ENCODE data around the gene PPM1L. TPM values are rescaled to one million over a fixed set of nuclear protein-coding genes. Genes with fewer than 3 reads are reported as not detected.

The PPM1L gene
- total and polyA plus RNA-seq, 4 experiments from 2014 or later = 0.84 to 6.5 (median 3.4) TPM

GRCh38 chr3:161038725-161039124, 282.7 kb downstream of the PPM1L start:
- Mint-ChIP-seq H3K4me3 (no peak overlapping the region), H3K4me1 (peaks cover 0 to 5% (median 3%) of the 10 kb centered on the region in 4 donors), H3K9me3 (peaks cover 0 to 44% (median 22%) of the 10 kb centered on the region in 8 donors), H3K27me3 (peaks cover 0 to 4% of the 10 kb centered on the region in 2 donors), H3K27ac (no peak overlapping the region), H3K36me3 (peaks cover 3 to 12% of the 10 kb centered on the region in 2 donors)
- POLR2A ChIA-PET (ENCODE audit: partially characterized antibody) = no interaction called here
- DNase-seq = no peak
- intact Hi-C loops (cut with micrococcal nuclease) = no loop called here
- Histone ChIP-seq H3K27me3 (ENCODE audit: insufficient read depth, low read length) (no peaks in the 10 kb centered on the region), H3K4me1 (ENCODE audit: insufficient read depth, low read length) (no peaks in the 10 kb centered on the region), H3K27ac (ENCODE audit: low read depth, low read length) (no peak overlapping the region), H3K9me3 (ENCODE audit: control insufficient read depth in 1 of 2, low read length in 2 of 2) (no peaks in the 10 kb centered on the region), H3K4me3 (ENCODE audit: low read length in 2 of 2) (no peak overlapping the region), H3K36me3 (ENCODE audit: insufficient read depth, low read length) (no peaks in the 10 kb centered on the region)
- CTCF ChIA-PET (ENCODE audit: partially characterized antibody) = no interaction called here

GRCh38 chr3:161042023-161042501, 286.0 kb downstream of the PPM1L start:
- H3K9me3 Mint-ChIP-seq = peaks cover 0 to 45% (median 30%) of the 10 kb centered on the region in 8 donors
- H3K36me3 ChIP-seq (ENCODE audit: insufficient read depth, low read length) = no peaks in the 10 kb centered on the region
- H3K9me3 ChIP-seq (ENCODE audit: control insufficient read depth in 1 of 2, low read length in 2 of 2) = no peaks in the 10 kb centered on the region
- H3K4me1 ChIP-seq (ENCODE audit: insufficient read depth, low read length) = no peaks in the 10 kb centered on the region
- H3K4me1 Mint-ChIP-seq = no peaks in the 10 kb centered on the region
- no peak for DNase-seq
- no peak overlapping the region for H3K27ac Mint-ChIP-seq
- no peak overlapping the region for H3K27ac ChIP-seq (ENCODE audit: low read depth, low read length)
- H3K27me3 ChIP-seq (ENCODE audit: insufficient read depth, low read length) = no peaks in the 10 kb centered on the region
- H3K27me3 Mint-ChIP-seq = peaks cover 0 to 3% of the 10 kb centered on the region in 2 donors
- POLR2A ChIA-PET (ENCODE audit: partially characterized antibody) = no interaction called here
- H3K36me3 Mint-ChIP-seq = peaks cover 5 to 12% of the 10 kb centered on the region in 2 donors
- no peak overlapping the region for H3K4me3 Mint-ChIP-seq
- CTCF ChIA-PET (ENCODE audit: partially characterized antibody) = no interaction called here
- H3K4me3 ChIP-seq (ENCODE audit: low read length in 2 of 2) = no peak overlapping the region
- intact Hi-C loops (cut with micrococcal nuclease) = no loop called here

GRCh38 chr3:161043336-161044035, 287.5 kb downstream of the PPM1L start:
- no peak overlapping the region for H3K4me3 ChIP-seq (ENCODE audit: low read length in 2 of 2)
- H3K4me1 Mint-ChIP-seq = no peaks in the 10 kb centered on the region
- DNase-seq = no peak
- H3K9me3 Mint-ChIP-seq = peaks cover 0 to 44% (median 31%) of the 10 kb centered on the region in 8 donors
- ChIA-PET CTCF (ENCODE audit: partially characterized antibody) (no interaction called here), POLR2A (ENCODE audit: partially characterized antibody) (no interaction called here)
- intact Hi-C loops (cut with micrococcal nuclease) = no loop called here
- H3K27me3 Mint-ChIP-seq = peaks cover 0 to 2% of the 10 kb centered on the region in 2 donors
- no peaks in the 10 kb centered on the region for H3K27me3 ChIP-seq (ENCODE audit: insufficient read depth, low read length)
- H3K36me3 ChIP-seq (ENCODE audit: insufficient read depth, low read length) = no peaks in the 10 kb centered on the region
- no peak overlapping the region for H3K27ac ChIP-seq (ENCODE audit: low read depth, low read length)
- peaks cover 5 to 12% of the 10 kb centered on the region in 2 donors for H3K36me3 Mint-ChIP-seq
- no peaks in the 10 kb centered on the region for H3K9me3 ChIP-seq (ENCODE audit: control insufficient read depth in 1 of 2, low read length in 2 of 2)
- H3K27ac Mint-ChIP-seq = no peak overlapping the region
- no peaks in the 10 kb centered on the region for H3K4me1 ChIP-seq (ENCODE audit: insufficient read depth, low read length)
- no peak overlapping the region for H3K4me3 Mint-ChIP-seq

- DNase-seq = no peak
- no peak overlapping the region for H3K4me3 Mint-ChIP-seq
- H3K9me3 Mint-ChIP-seq = peaks cover 0 to 27% (median 22%) of the 10 kb centered on the region in 8 donors
- H3K27me3 ChIP-seq (ENCODE audit: insufficient read depth, low read length) = no peaks in the 10 kb centered on the region
- no peak overlapping the region for H3K27ac ChIP-seq (ENCODE audit: low read depth, low read length)
- no peaks in the 10 kb centered on the region for H3K27me3 Mint-ChIP-seq
- intact Hi-C loops (cut with micrococcal nuclease) = no loop called here
- H3K27ac Mint-ChIP-seq = no peak overlapping the region
- H3K4me3 ChIP-seq (ENCODE audit: low read length in 2 of 2) = no peak overlapping the region
- H3K36me3 ChIP-seq (ENCODE audit: insufficient read depth, low read length) = no peaks in the 10 kb centered on the region
- POLR2A ChIA-PET (ENCODE audit: partially characterized antibody) = no interaction called here
- H3K4me1 ChIP-seq (ENCODE audit: insufficient read depth, low read length) = no peaks in the 10 kb centered on the region
- H3K36me3 Mint-ChIP-seq = peaks cover 0 to under 1% of the 10 kb centered on the region in 2 donors
- H3K4me1 Mint-ChIP-seq = no peaks in the 10 kb centered on the region
- H3K9me3 ChIP-seq (ENCODE audit: control insufficient read depth in 1 of 2, low read length in 2 of 2) = no peaks in the 10 kb centered on the region
- CTCF ChIA-PET (ENCODE audit: partially characterized antibody) = no interaction called here
Observed at GRCh38 chr3:161049683-161050248, 293.7 kb downstream of the PPM1L start.

- no peak overlapping the region for H3K27ac ChIP-seq (ENCODE audit: low read depth, low read length)
- no peaks in the 10 kb centered on the region for H3K27me3 ChIP-seq (ENCODE audit: insufficient read depth, low read length)
- no peak for DNase-seq
- ChIA-PET POLR2A (ENCODE audit: partially characterized antibody) (no interaction called here), CTCF (ENCODE audit: partially characterized antibody) (no interaction called here)
- H3K36me3 Mint-ChIP-seq = no peaks in the 10 kb centered on the region
- no peaks in the 10 kb centered on the region for H3K4me1 Mint-ChIP-seq
- H3K9me3 ChIP-seq (ENCODE audit: control insufficient read depth in 1 of 2, low read length in 2 of 2) = no peaks in the 10 kb centered on the region
- no peaks in the 10 kb centered on the region for H3K4me1 ChIP-seq (ENCODE audit: insufficient read depth, low read length)
- H3K27ac Mint-ChIP-seq = no peak overlapping the region
- peaks cover 0 to 19% (median 13%) of the 10 kb centered on the region in 8 donors for H3K9me3 Mint-ChIP-seq
- no peaks in the 10 kb centered on the region for H3K36me3 ChIP-seq (ENCODE audit: insufficient read depth, low read length)
- H3K4me3 Mint-ChIP-seq = no peak overlapping the region
- intact Hi-C loops (cut with micrococcal nuclease) = no loop called here
- H3K4me3 ChIP-seq (ENCODE audit: low read length in 2 of 2) = no peak overlapping the region
- H3K27me3 Mint-ChIP-seq = no peaks in the 10 kb centered on the region
Observed at GRCh38 chr3:161050935-161051334, 294.9 kb downstream of the PPM1L start.

- Histone ChIP-seq H3K4me1 (ENCODE audit: insufficient read depth, low read length) (no peaks in the 10 kb centered on the region), H3K27ac (ENCODE audit: low read depth, low read length) (no peak overlapping the region), H3K27me3 (ENCODE audit: insufficient read depth, low read length) (no peaks in the 10 kb centered on the region), H3K36me3 (ENCODE audit: insufficient read depth, low read length) (no peaks in the 10 kb centered on the region), H3K4me3 (ENCODE audit: low read length in 2 of 2) (no peak overlapping the region), H3K9me3 (ENCODE audit: control insufficient read depth in 1 of 2, low read length in 2 of 2) (no peaks in the 10 kb centered on the region)
- no peak overlapping the region for H3K4me3 Mint-ChIP-seq
- H3K27ac Mint-ChIP-seq = no peak overlapping the region
- ChIA-PET CTCF (ENCODE audit: partially characterized antibody) (no interaction called here), POLR2A (ENCODE audit: partially characterized antibody) (no interaction called here)
- H3K4me1 Mint-ChIP-seq = no peaks in the 10 kb centered on the region
- peaks cover 0 to 17% (median 10%) of the 10 kb centered on the region in 8 donors for H3K9me3 Mint-ChIP-seq
- H3K27me3 Mint-ChIP-seq = no peaks in the 10 kb centered on the region
- DNase-seq = no peak
- intact Hi-C loops (cut with micrococcal nuclease) = no loop called here
- H3K36me3 Mint-ChIP-seq = no peaks in the 10 kb centered on the region
Observed at GRCh38 chr3:161051856-161052255, 295.8 kb downstream of the PPM1L start.

GRCh38 chr3:161054860-161055604, 299.0 kb downstream of the PPM1L start:
- no peaks in the 10 kb centered on the region for H3K27me3 Mint-ChIP-seq

More at GRCh38 chr3:161054860-161055604, 299.0 kb downstream of the PPM1L start:
- ChIA-PET POLR2A (ENCODE audit: partially characterized antibody) (no interaction called here), CTCF (ENCODE audit: partially characterized antibody) (no interaction called here)
- Mint-ChIP-seq H3K9me3 (peaks cover 0 to 5% (median 1%) of the 10 kb centered on the region in 8 donors), H3K4me3 (no peak overlapping the region), H3K4me1 (peaks cover 0 to under 1% (median 0%) of the 10 kb centered on the region in 4 donors), H3K27ac (peak overlapping the region in 1 of 7 donors; percentile 8), H3K36me3 (no peaks in the 10 kb centered on the region)
- no peak for DNase-seq
- Histone ChIP-seq H3K4me3 (ENCODE audit: low read length in 2 of 2) (no peak overlapping the region), H3K36me3 (ENCODE audit: insufficient read depth, low read length) (no peaks in the 10 kb centered on the region), H3K9me3 (ENCODE audit: control insufficient read depth in 1 of 2, low read length in 2 of 2) (no peaks in the 10 kb centered on the region), H3K27me3 (ENCODE audit: insufficient read depth, low read length) (no peaks in the 10 kb centered on the region), H3K4me1 (ENCODE audit: insufficient read depth, low read length) (no peaks in the 10 kb centered on the region), H3K27ac (ENCODE audit: low read depth, low read length) (no peak overlapping the region)
- intact Hi-C loops (cut with micrococcal nuclease) = no loop called here

All from CD4-positive, alpha-beta memory T cell (primary cell).